Measurements from ENCODE around the gene PDRG1. TPM values are rescaled to one million over a fixed set of nuclear protein-coding genes. Genes with fewer than 3 reads are reported as not detected.

PDRG1 gene
- total and polyA plus RNA-seq, 2 donors (not counting 3 experiments of a cell fraction or from before 2014, with no cell fraction given), result 14.6 to 17.0 TPM

GRCh38 chr20:31954500-31954899 is 2.7 kb upstream of the PDRG1 start:
- FAIRE-seq (no peak), DNase-seq (ENCODE audit: low read depth, low spot score) (no peak)
- POLR2A ChIA-PET, result no interaction called here
- CTCF ChIA-PET, result interaction anchor here (1.1 kb wide), 1 partner anchor 23 kb away, joined by 3 read pairs; no protein-coding TSS in a partner anchor
- H4K20me1 ChIP-seq (replicated peaks; ENCODE audit: control insufficient read depth, extremely low read depth, insufficient read depth, low read length), result no peaks in the 10 kb centered on the region
- H3K4me2 ChIP-seq (ENCODE audit: insufficient read depth, low read length), result no peak overlapping the region
- intact Hi-C loops (cut with micrococcal nuclease) (loop anchor here (5.0 kb wide), 1 partner anchor 53 kb away; no protein-coding TSS in a partner anchor), dilution Hi-C loops (cut with MboI; ENCODE audit: extremely low pct_ligation_motif_present, low sequenced_read_pairs) (no loop called here)
- H3K27ac ChIP-seq (ENCODE audit: insufficient read depth, low read depth, low read length), result no peak overlapping the region
- peaks cover 0 to 3% of the 10 kb centered on the region in 2 experiments for H3K27me3 ChIP-seq (ENCODE audit: control insufficient read depth in 2 of 2, insufficient read depth in 2 of 2, low read length in 2 of 2)
- BruUV-seq (replicated peaks), result no TSS peak
- H3K36me3 ChIP-seq (ENCODE audit: control insufficient read depth in 2 of 2, extremely low read depth in 1 of 2, insufficient read depth in 2 of 2, low read length in 2 of 2), result peaks cover 0 to 2% of the 10 kb centered on the region in 2 experiments
- peaks cover 7% of the 10 kb centered on the region for H3K4me1 ChIP-seq (ENCODE audit: control insufficient read depth, extremely low read depth, insufficient read depth, low read length)
- no peak for TF ChIP-seq FOS (IDR thresholded peaks at IDR 0.05; ENCODE audit: borderline replicate concordance, insufficient read depth, low read length)
- no peak for TF ChIP-seq MAX (IDR thresholded peaks at IDR 0.05; ENCODE audit: insufficient read depth, insufficient read length)
- TF ChIP-seq JUN (IDR thresholded peaks at IDR 0.05; ENCODE audit: borderline replicate concordance, insufficient read depth, insufficient read length, low read depth), result no peak
- no peak for TF ChIP-seq EZH2 (IDR thresholded peaks at IDR 0.05; ENCODE audit: borderline replicate concordance, low read depth, low read length, severe bottlenecking)
- TF ChIP-seq MYC (IDR thresholded peaks at IDR 0.05; ENCODE audit: low read depth, low read length), result no peak
- TF ChIP-seq POLR2A (IDR thresholded peaks at IDR 0.05; ENCODE audit: low read depth, low read length), result no peak
- no peak for TF ChIP-seq CTCF (IDR thresholded peaks at IDR 0.05; ENCODE audit: extremely low read depth in 1 of 2, insufficient read depth in 1 of 2, low read depth in 1 of 2, low read length in 2 of 2)
- TF ChIP-seq GATA2 (IDR thresholded peaks at IDR 0.05; ENCODE audit: insufficient read depth, insufficient read length, low read depth, low read length), result no peak
- TF ChIP-seq POLR2AphosphoS5 (IDR thresholded peaks at IDR 0.05; ENCODE audit: insufficient read depth, low read depth, low read length), result no peak
- H3K4me3 ChIP-seq (replicated peaks in 1 of 3; ENCODE audit: insufficient read depth in 1 of 3, low read depth in 1 of 3, low read length in 3 of 3), result no peak overlapping the region
- H3K9me1 ChIP-seq (replicated peaks; ENCODE audit: control insufficient read depth, extremely low read depth, insufficient read depth, low read length), result no peaks in the 10 kb centered on the region
- no peaks in the 10 kb centered on the region for H3K9me3 ChIP-seq (replicated peaks; ENCODE audit: control insufficient read depth, insufficient read depth, low read length)
- peaks cover 22% of the 10 kb centered on the region for H3K79me2 ChIP-seq (ENCODE audit: control insufficient read depth, insufficient read depth, low read length)
- H3K9ac ChIP-seq (replicated peaks; ENCODE audit: extremely low read depth, insufficient read depth, low read length), result no peak overlapping the region
- no peak overlapping the region for H2AFZ ChIP-seq (ENCODE audit: low read depth, low read length)
